ENCODE results near the gene HDAC5.

DNA sequence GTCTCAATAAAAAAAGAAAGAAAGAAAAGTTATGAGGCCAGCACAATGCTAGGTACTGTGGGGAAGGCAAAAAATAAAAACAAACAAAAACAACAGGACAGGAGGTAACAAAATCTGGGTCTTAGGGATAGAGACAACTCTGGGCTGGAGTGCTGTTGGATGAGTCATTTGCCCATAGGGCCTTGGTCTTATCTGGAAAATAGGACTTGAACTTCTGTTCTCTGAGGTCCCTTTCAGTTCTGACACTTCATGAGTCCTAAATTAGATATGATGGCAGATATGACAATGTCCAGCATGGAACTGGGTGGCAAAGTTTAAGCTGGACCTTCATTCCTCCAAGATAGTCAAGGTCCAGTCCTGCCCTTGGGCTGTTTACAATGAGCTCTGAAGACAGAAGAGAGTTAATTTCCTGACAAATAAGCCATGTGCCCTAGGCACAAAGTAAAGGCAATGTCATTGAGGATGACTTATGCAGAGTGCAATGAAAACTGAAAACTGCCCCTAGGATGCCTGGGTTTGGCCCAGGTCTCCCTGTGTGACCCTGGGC is 8.9 kb upstream of the HDAC5 start:
- TF ChIP-seq POLR2A (IDR thresholded peaks at IDR 0.05) (no peak), CTCF (IDR thresholded peaks at IDR 0.05) (no peak)

All from body of pancreas (tissue), 4 donors.